Neural cell (in vitro differentiated cells): ENCODE measurements around the gene MMP28. TPM values are rescaled to one million over a fixed set of nuclear protein-coding genes. Genes with fewer than 3 reads are reported as not detected.

Experiments
- H2AFZ ChIP-seq: fragments of 200-600, 300-800 bp; sonication (generic), shearing (Covaris generic); 2 replicates; pipeline ENCODE4 v1.6.0; 2014; ENCODE audit warnings: low read depth, mild to moderate bottlenecking, antibody characterized with exemption, low read length, moderate library complexity
- H3F3A ChIP-seq: fragments of 200-600 bp; shearing (Covaris generic); 2 replicates; pipeline ENCODE4 v1.6.1; 2016; ENCODE audit warnings: mild to moderate bottlenecking, moderate library complexity, mixed read lengths, antibody characterized with exemption, low read length; ENCODE audit not compliant: insufficient read depth, poor library complexity, severe bottlenecking
- H3K27ac ChIP-seq: fragments of 200-600, 300-800 bp; sonication (generic), shearing (Covaris generic); 2 replicates; pipeline ENCODE4 v1.5.1; 2014; ENCODE audit warnings: mild to moderate bottlenecking, low read length, moderate library complexity
- H3K27me3 ChIP-seq: fragments of 300-800, 200-600 bp; sonication (generic), shearing (Covaris generic); 2 replicates; pipeline ENCODE4 v1.6.0; 2014; ENCODE audit warnings: mild to moderate bottlenecking, low read depth, low read length, moderate library complexity; ENCODE audit not compliant: insufficient read depth
- H3K36me3 ChIP-seq: fragments of 300-800, 200-600 bp; sonication (generic), shearing (Covaris generic); 2 replicates; pipeline ENCODE4 v1.5.1; 2014; ENCODE audit warnings: mild to moderate bottlenecking, antibody characterized with exemption, low read length, moderate library complexity; ENCODE audit not compliant: insufficient read depth
- H3K4me2 ChIP-seq: fragments of 300-800, 200-600 bp; sonication (generic), shearing (Covaris generic); 2 replicates; pipeline ENCODE4 v1.6.0; 2014; ENCODE audit warnings: mild to moderate bottlenecking, low read length
- H3K4me3 ChIP-seq: fragments of 300-800, 200-600 bp; sonication (generic), shearing (Covaris generic); 2 replicates; pipeline ENCODE4 v1.5.1; 2014; ENCODE audit warnings: mild to moderate bottlenecking, low read length, moderate library complexity
- H3K79me2 ChIP-seq: fragments of 200-600 bp; shearing (Covaris generic); replicated peaks from 2 replicates; pipeline ENCODE4 v1.6.0; 2014; ENCODE audit warnings: mild to moderate bottlenecking, low read length, moderate library complexity; ENCODE audit not compliant: insufficient read depth
- H3K9ac ChIP-seq: fragments of 300-800, 200-600 bp; sonication (generic), shearing (Covaris generic); 2 replicates; pipeline ENCODE4 v1.6.1; 2016; ENCODE audit warnings: mild to moderate bottlenecking, low read length, mixed read lengths
- H3K9me2 ChIP-seq: fragments of 200-600 bp; shearing (Covaris generic); 2 replicates; pipeline ENCODE4 v1.6.1; 2016; ENCODE audit warnings: mild to moderate bottlenecking, low read length, mixed read lengths; ENCODE audit not compliant: insufficient read depth
- H3K9me3 ChIP-seq: fragments of 200-600, 300-800 bp; sonication (generic), shearing (Covaris generic); 2 replicates; pipeline ENCODE4 v1.6.1; 2016; ENCODE audit warnings: mild to moderate bottlenecking, mixed run types, low read length, moderate library complexity, mixed read lengths
- H4K20me1 ChIP-seq: fragments of 200-600 bp; shearing (Covaris generic); 2 replicates; pipeline ENCODE4 v1.6.1; 2016; ENCODE audit warnings: mild to moderate bottlenecking, mixed run types; ENCODE audit not compliant: insufficient read depth
- EP300 ChIP-seq: fragments of 450-650 bp; conservative IDR thresholded peaks from 2 replicates; pipeline ENCODE4 v1.6.1; 2014; ENCODE audit warnings: antibody characterized with exemption, mild to moderate bottlenecking, moderate library complexity; ENCODE audit not compliant: poor library complexity, severe bottlenecking
- EZH2 ChIP-seq: fragments of 200-600, 300-800 bp; shearing (Covaris generic), sonication (generic); IDR thresholded peaks from 2 replicates; pipeline ENCODE4 v1.6.1; 2014; ENCODE audit warnings: antibody characterized with exemption, low read length, borderline replicate concordance, mild to moderate bottlenecking; ENCODE audit not compliant: insufficient read depth, poor library complexity, severe bottlenecking
- MXI1 ChIP-seq: fragments of 450-650 bp; conservative IDR thresholded peaks from 2 replicates; pipeline ENCODE4 v1.6.1; 2014; ENCODE audit warnings: antibody characterized with exemption, mild to moderate bottlenecking; ENCODE audit not compliant: poor library complexity, severe bottlenecking
- POLR2AphosphoS5 ChIP-seq: IDR thresholded peaks from 2 replicates; pipeline ENCODE4 v1.6.1; 2012
- RAD21 ChIP-seq: fragments of 450-650 bp; conservative IDR thresholded peaks from 2 replicates; pipeline ENCODE4 v1.6.1; 2014; ENCODE audit warnings: antibody characterized with exemption, mild to moderate bottlenecking, moderate library complexity
- REST ChIP-seq: IDR thresholded peaks from 2 replicates; pipeline ENCODE4 v1.6.1; 2012; ENCODE audit warnings: borderline replicate concordance
- SMC3 ChIP-seq: fragments of 450-650 bp; conservative IDR thresholded peaks from 2 replicates; pipeline ENCODE4 v1.6.1; 2014; ENCODE audit warnings: antibody characterized with exemption, mild to moderate bottlenecking, moderate library complexity; ENCODE audit not compliant: poor library complexity
- TAF1 ChIP-seq: IDR thresholded peaks from 2 replicates; pipeline ENCODE4 v1.6.1; 2012; ENCODE audit warnings: low read depth
- polyA plus RNA-seq: library from polyadenylated mRNA; depleted of rRNA; stranded (reverse); fragments of >200 nt; gene quantifications from 2 replicates; pipeline ENCODE4 v1.2.3, GENCODE V29; 2014
- TF ChIP-seq, protein P1 (sequence below): fragments of 450-650 bp; IDR thresholded peaks from 2 replicates; pipeline ENCODE4 v1.5.1; 2014; ENCODE audit warnings: antibody characterized with exemption, mild to moderate bottlenecking, moderate library complexity; ENCODE audit not compliant: poor library complexity, severe bottlenecking

MMP28 gene
- polyA plus RNA-seq, 1 donor from 2014 or later: 0.31 TPM

DNA sequence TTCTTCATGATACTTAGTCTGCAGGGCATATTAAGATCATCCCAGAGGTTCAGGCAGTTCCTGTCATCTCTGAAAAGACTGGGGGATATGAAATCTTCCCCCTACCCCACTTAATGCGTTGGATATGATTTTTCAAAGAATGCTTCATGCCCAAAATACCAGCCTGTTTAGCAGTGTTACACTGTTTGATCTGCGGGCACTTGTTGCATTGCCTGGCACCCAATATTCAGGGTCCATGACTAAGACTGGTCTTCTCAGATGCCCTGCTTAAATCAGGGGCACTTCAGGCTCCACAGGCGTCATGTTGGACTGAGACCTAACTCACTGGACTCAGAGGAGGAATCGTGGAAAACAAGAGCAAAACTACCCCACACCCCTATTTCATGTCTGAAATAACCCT lies 70.4 kb downstream of the MMP28 start:
- Histone ChIP-seq H3K27me3 (no peaks in the 10 kb centered on the region), H4K20me1 (no peaks in the 10 kb centered on the region), H3K36me3 (no peaks in the 10 kb centered on the region), H3K9me3 (no peaks in the 10 kb centered on the region), H2AFZ (no peak overlapping the region), H3K9ac (no peak overlapping the region), H3K4me2 (no peak overlapping the region), H3F3A (no peaks in the 10 kb centered on the region), H3K79me2 (no peaks in the 10 kb centered on the region), H3K27ac (no peak overlapping the region), H3K4me3 (no peak overlapping the region), H3K9me2 (no peaks in the 10 kb centered on the region)
- no peak for TF ChIP-seq TAF1
- TF ChIP-seq RAD21: no peak
- TF ChIP-seq POLR2AphosphoS5: no peak
- no peak for TF ChIP-seq MXI1
- no peak for TF ChIP-seq EP300
- no peak for TF ChIP-seq SMC3
- no peak for TF ChIP-seq EZH2
- TF ChIP-seq, protein P1, sequence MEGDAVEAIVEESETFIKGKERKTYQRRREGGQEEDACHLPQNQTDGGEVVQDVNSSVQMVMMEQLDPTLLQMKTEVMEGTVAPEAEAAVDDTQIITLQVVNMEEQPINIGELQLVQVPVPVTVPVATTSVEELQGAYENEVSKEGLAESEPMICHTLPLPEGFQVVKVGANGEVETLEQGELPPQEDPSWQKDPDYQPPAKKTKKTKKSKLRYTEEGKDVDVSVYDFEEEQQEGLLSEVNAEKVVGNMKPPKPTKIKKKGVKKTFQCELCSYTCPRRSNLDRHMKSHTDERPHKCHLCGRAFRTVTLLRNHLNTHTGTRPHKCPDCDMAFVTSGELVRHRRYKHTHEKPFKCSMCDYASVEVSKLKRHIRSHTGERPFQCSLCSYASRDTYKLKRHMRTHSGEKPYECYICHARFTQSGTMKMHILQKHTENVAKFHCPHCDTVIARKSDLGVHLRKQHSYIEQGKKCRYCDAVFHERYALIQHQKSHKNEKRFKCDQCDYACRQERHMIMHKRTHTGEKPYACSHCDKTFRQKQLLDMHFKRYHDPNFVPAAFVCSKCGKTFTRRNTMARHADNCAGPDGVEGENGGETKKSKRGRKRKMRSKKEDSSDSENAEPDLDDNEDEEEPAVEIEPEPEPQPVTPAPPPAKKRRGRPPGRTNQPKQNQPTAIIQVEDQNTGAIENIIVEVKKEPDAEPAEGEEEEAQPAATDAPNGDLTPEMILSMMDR: no peak
- TF ChIP-seq REST: no peak

GRCh38 chr17:35723735-35724134 lies 71.7 kb downstream of the MMP28 start:
- no peaks in the 10 kb centered on the region for H4K20me1 ChIP-seq
- H3K9me3 ChIP-seq: no peaks in the 10 kb centered on the region
- no peak overlapping the region for H3K4me3 ChIP-seq
- H3K27ac ChIP-seq: no peak overlapping the region
- H2AFZ ChIP-seq: no peak overlapping the region
- peaks cover 5% of the 10 kb centered on the region for H3K36me3 ChIP-seq
- no peaks in the 10 kb centered on the region for H3K79me2 ChIP-seq
- H3K27me3 ChIP-seq: no peaks in the 10 kb centered on the region
- no peaks in the 10 kb centered on the region for H3F3A ChIP-seq
- no peaks in the 10 kb centered on the region for H3K9me2 ChIP-seq
- TF ChIP-seq MXI1 (no peak), POLR2AphosphoS5 (no peak), EZH2 (no peak), EP300 (no peak), RAD21 (no peak), REST (no peak), SMC3 (no peak), TAF1 (no peak)
- TF ChIP-seq, protein P1: no peak
- no peak overlapping the region for H3K4me2 ChIP-seq
- H3K9ac ChIP-seq: no peak overlapping the region
